Testis (tissue), 3 donors: ENCODE results near the gene SOX6. TPM values are rescaled to one million over a fixed set of nuclear protein-coding genes. Genes with fewer than 3 reads are reported as not detected.
"Not testable (repeated sequence)": the region's sequence is repeated elsewhere in the genome, so short reads cannot be mapped to it uniquely, and the experiment has no call there.

ENCODE experiments used
- DNase-seq: peaks from one replicate; pipeline ENCODE4 v3.0.0-alpha.2; 2019
- H3K27ac ChIP-seq, 2 donors: fragments of 200-600 bp; sonication (generic); one replicate each; pipeline ENCODE4 v1.5.1; 2019
- H3K27me3 ChIP-seq: fragments of 200-600 bp; sonication (generic); one replicate; pipeline ENCODE4 v1.5.1; 2019
- H3K36me3 ChIP-seq: fragments of 200-600 bp; sonication (generic); one replicate; pipeline ENCODE4 v1.5.1; 2017; ENCODE audit warnings: low read depth; ENCODE audit errors: missing control alignments
- H3K4me1 ChIP-seq: fragments of 200-600 bp; sonication (generic); one replicate; pipeline ENCODE4 v1.5.1; 2019
- H3K4me3 ChIP-seq, 2 donors: fragments of 200-600 bp; sonication (generic); one replicate each; pipeline ENCODE4 v1.5.1; 2017 to 2019
- H3K9me3 ChIP-seq: fragments of 200-600 bp; sonication (generic); one replicate; pipeline ENCODE4 v1.5.1; 2017
- POLR2A ChIP-seq: fragments of 450-650 bp; IDR thresholded peaks from one replicate; pipeline ENCODE4 v1.6.1; 2017; ENCODE audit warnings: antibody characterized with exemption, mild to moderate bottlenecking, moderate library complexity
- WGBS, 2 donors: methylation state at CpG; one replicate each; pipeline ENCODE4 v1.1.5; 2018; 5-methylcytosine and 5-hydroxymethylcytosine counted together
- intact Hi-C: fragments of 100-400 bp; cut with DNase I; formaldehyde crosslinking; loops from one replicate; pipeline ENCODE4 v1.15.1; 2023; ENCODE audit warnings: low total_unique reads
- polyA plus RNA-seq: library from polyadenylated mRNA; stranded (reverse); fragments of 350-450 nt; fragmentation: Illumina TruSeq; extraction: RNeasy Lipid Tissue Mini Kit (QIAGEN cat#74804); gene quantifications from one replicate; pipeline ENCODE4 v1.2.3, GENCODE V29; 2014; ENCODE audit warnings: low read depth, low replicate concordance; ENCODE audit not compliant: insufficient read depth
- total RNA-seq, 2 donors: library from RNA; depleted of rRNA; stranded (reverse); fragments of >200 nt; gene quantifications; one replicate each; pipeline ENCODE4 v1.2.3, GENCODE V29; 2016
- TF ChIP-seq, protein P1 (sequence below), 3 experiments: fragments of 450-650 bp in 2 of 3; fragments of 200-600 bp in 1 of 3; sonication (generic) in 1 of 3; IDR thresholded peaks; one replicate each; pipeline ENCODE4 v1.5.1; 2016 to 2019; ENCODE audit warnings: antibody characterized with exemption in 3 of 3, mild to moderate bottlenecking in 2 of 3, moderate library complexity in 1 of 3

The SOX6 gene
- total and polyA plus RNA-seq, 3 donors from 2014 or later, result 39.6 to 74.0 (median 52.3) TPM

DNA sequence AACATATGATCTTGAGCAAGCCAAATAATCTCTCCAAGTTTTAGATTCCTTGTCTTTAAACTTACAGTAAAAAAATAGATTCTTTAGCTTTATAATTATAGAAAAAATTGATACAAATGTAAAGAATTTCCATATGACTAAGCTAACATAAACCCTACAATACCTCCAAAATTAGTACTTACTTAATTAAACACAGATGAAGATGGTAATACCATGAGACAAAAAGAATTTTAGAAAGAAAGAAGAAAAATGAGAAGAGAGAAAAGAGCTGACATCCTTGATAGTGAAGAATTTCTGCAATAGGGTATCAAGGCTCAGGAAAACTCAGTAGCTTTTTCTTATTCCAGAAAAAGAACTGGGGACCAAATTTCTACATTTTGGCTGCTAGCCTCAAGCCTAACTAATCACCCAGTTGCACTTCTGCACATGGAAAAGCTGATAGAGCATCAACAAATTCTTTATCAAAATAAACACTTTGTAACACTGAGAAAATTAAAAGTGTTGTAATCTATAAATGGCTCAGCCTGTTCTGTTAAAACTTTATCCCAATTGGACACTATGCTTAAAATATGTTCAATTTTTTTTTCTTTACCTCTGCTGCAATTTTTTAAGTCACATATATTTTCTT lies 24.7 kb upstream of the SOX6 start:
- H3K27ac ChIP-seq, result no peak overlapping the region
- no peak for DNase-seq
- no peaks in the 10 kb centered on the region for H3K27me3 ChIP-seq
- H3K36me3 ChIP-seq, result no peaks in the 10 kb centered on the region
- H3K9me3 ChIP-seq, result no peaks in the 10 kb centered on the region
- intact Hi-C loops, result no loop called here
- H3K4me3 ChIP-seq, result no peak overlapping the region
- no peaks in the 10 kb centered on the region for H3K4me1 ChIP-seq
- no peak for TF ChIP-seq POLR2A
- TF ChIP-seq, protein P1, sequence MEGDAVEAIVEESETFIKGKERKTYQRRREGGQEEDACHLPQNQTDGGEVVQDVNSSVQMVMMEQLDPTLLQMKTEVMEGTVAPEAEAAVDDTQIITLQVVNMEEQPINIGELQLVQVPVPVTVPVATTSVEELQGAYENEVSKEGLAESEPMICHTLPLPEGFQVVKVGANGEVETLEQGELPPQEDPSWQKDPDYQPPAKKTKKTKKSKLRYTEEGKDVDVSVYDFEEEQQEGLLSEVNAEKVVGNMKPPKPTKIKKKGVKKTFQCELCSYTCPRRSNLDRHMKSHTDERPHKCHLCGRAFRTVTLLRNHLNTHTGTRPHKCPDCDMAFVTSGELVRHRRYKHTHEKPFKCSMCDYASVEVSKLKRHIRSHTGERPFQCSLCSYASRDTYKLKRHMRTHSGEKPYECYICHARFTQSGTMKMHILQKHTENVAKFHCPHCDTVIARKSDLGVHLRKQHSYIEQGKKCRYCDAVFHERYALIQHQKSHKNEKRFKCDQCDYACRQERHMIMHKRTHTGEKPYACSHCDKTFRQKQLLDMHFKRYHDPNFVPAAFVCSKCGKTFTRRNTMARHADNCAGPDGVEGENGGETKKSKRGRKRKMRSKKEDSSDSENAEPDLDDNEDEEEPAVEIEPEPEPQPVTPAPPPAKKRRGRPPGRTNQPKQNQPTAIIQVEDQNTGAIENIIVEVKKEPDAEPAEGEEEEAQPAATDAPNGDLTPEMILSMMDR (IDR thresholded peaks at IDR 0.05), result no peak

- DNase-seq, result no peak
- WGBS, 2 donors, result 93 to 100% methylated on average over 2 of the region's 2 CpGs
- TF ChIP-seq POLR2A, result no peak
- TF ChIP-seq, protein P1 (IDR thresholded peaks at IDR 0.05), result no peak
- H3K4me3 ChIP-seq, result no peak overlapping the region
- H3K27me3 ChIP-seq, result no peaks in the 10 kb centered on the region
- H3K36me3 ChIP-seq, result no peaks in the 10 kb centered on the region
- intact Hi-C loops, result no loop called here
- H3K4me1 ChIP-seq, result no peaks in the 10 kb centered on the region
- no peak overlapping the region for H3K27ac ChIP-seq
- H3K9me3 ChIP-seq, result no peaks in the 10 kb centered on the region
Measured at GRCh38 chr11:16378906-16379305, 22.6 kb upstream of the SOX6 start.

GRCh38 chr11:16377746-16378145 lies 21.4 kb upstream of the SOX6 start:
- no peaks in the 10 kb centered on the region for H3K4me1 ChIP-seq
- H3K27me3 ChIP-seq, result no peaks in the 10 kb centered on the region
- intact Hi-C loops, result no loop called here
- H3K27ac ChIP-seq, result no peak overlapping the region
- no peak overlapping the region for H3K4me3 ChIP-seq
- TF ChIP-seq POLR2A, result no peak
- TF ChIP-seq, protein P1 (IDR thresholded peaks at IDR 0.05), result no peak
- no peak for DNase-seq
- no peaks in the 10 kb centered on the region for H3K9me3 ChIP-seq
- no peaks in the 10 kb centered on the region for H3K36me3 ChIP-seq
- WGBS, 2 donors, result 67 to 69% methylated on average over 5 of the region's 5 CpGs

DNA sequence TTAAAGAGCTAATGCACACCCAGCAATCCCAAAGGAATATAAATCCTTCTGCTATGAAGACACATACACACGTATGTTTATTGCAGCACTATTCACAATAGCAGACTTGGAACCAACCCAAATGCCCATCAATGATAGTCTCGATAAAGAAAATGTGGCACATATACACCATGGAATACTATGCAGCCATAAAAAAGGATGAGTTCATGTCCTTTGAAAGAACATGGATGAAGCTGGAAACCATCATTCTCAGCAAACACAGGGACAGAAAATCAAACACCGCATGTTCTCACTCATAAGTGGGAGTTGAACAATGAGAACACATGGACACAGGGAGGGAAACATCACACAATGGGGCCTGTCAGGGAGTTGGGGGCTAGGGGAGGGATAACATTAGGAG lies 19.3 kb upstream of the SOX6 start:
- DNase-seq, H3K27ac ChIP-seq, intact Hi-C loops, H3K36me3 ChIP-seq, H3K4me1 ChIP-seq, H3K4me3 ChIP-seq, H3K27me3 ChIP-seq, H3K9me3 ChIP-seq: not testable (repeated sequence)
- WGBS, 2 donors, result 91 to 92% methylated on average over 3 of the region's 3 CpGs

DNA sequence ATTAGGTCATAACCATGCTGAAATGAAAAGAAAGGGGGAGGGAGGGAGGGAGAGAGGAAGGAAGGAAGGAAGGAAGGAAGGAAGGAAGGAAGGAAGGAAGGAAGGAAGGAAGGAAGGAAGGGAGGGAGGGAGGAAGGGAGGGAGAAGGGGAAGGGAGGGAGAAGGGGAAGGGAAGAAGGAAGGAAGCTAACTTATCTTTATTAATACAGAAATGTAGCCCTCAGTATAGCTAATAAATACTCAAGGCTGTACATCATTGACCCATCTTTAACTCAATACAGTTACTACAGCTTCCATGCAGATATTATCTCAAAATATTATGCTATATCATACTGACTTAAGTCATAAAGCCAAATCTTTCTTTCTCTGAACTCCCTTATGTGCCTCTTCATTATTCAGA lies 17.4 kb upstream of the SOX6 start:
- no peaks in the 10 kb centered on the region for H3K9me3 ChIP-seq
- TF ChIP-seq POLR2A, result no peak
- TF ChIP-seq, protein P1 (IDR thresholded peaks at IDR 0.05), result no peak
- no peak for DNase-seq
- H3K36me3 ChIP-seq, result no peaks in the 10 kb centered on the region
- H3K27ac ChIP-seq, result no peak overlapping the region
- intact Hi-C loops, result no loop called here
- H3K4me1 ChIP-seq, result no peaks in the 10 kb centered on the region
- no peak overlapping the region for H3K4me3 ChIP-seq
- H3K27me3 ChIP-seq, result no peaks in the 10 kb centered on the region
